ENCODE results near the gene ERC2.

- no peak for TF ChIP-seq CTCF (conservative IDR thresholded peaks at IDR 0.05; ENCODE audit: low read length)
- TF ChIP-seq EZH2phosphoT487 (IDR thresholded peaks at IDR 0.05; ENCODE audit: borderline replicate concordance) = no peak
Measured at GRCh38 chr3:55484191-55484689, 984.0 kb downstream of the ERC2 start.
